AG10803 (cell line): ENCODE results near the gene PROP1.
"Not testable (repeated sequence)": the region's sequence is repeated elsewhere in the genome, so short reads cannot be mapped to it uniquely, and the experiment has no call there.

Experiments used
- DNase-seq: peaks from one replicate; pipeline ENCODE4 v3.0.0; 2010; ENCODE audit warnings: low read depth
- H3K4me3 ChIP-seq: 2 replicates; pipeline ENCODE4 v1.5.1; 2011; ENCODE audit warnings: mild to moderate bottlenecking, low read length, control low read depth
- TF ChIP-seq, protein P1 (sequence below): conservative IDR thresholded peaks from 2 replicates; pipeline ENCODE4 v1.5.1; 2011; ENCODE audit warnings: mild to moderate bottlenecking, low read length, control low read depth, inconsistent platforms

PROP1 gene

DNA sequence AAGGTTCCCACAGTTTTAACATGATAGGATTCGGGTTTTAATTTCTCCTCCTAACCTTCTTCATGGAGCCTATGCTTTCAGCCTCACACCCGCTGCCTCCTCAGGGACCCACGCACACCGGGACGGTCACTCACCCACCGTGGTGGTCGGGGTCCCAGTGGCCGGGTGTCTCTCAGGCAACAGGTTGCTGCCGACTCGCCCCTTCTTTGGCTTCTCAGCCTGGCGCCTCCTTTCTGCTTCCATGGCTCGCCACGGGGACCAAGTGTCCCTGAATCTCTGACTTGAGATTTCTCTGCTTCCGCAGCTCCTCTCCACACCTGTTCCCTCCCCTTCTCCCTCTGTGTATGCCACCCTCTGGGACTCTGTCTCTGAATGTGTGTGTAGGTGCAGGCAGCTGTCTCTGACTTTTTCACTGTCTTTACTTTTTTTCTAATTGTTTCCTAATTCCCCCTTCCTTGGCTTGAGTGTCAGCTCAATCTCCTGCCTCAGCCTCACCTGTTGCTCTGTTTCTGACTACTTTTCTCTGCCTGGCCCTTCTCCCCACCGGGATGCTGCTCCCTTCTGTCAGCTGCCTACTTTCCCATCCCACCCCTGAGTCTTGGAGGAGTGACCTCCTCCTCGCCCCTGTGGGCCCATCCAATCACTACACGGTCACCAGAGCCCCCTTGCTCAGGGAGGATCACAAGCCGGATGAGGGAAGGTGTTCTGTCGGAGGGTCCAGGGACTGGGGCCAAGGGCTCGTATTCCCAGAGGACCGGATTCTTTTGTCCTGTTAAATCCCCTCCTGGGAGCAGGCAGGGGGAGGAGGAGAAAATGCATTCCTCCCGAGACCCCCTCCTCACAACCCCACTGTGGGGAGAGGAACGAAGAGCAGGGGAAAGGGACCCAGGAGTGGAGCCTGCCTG lies at the start of gene PROP1:
PROP1 (minus strand) TSS at position 552 of the 905 bp plus-strand sequence; CDS start at position 243, 309 bp downstream.
- DNase-seq = no peak
- TF ChIP-seq, protein P1, sequence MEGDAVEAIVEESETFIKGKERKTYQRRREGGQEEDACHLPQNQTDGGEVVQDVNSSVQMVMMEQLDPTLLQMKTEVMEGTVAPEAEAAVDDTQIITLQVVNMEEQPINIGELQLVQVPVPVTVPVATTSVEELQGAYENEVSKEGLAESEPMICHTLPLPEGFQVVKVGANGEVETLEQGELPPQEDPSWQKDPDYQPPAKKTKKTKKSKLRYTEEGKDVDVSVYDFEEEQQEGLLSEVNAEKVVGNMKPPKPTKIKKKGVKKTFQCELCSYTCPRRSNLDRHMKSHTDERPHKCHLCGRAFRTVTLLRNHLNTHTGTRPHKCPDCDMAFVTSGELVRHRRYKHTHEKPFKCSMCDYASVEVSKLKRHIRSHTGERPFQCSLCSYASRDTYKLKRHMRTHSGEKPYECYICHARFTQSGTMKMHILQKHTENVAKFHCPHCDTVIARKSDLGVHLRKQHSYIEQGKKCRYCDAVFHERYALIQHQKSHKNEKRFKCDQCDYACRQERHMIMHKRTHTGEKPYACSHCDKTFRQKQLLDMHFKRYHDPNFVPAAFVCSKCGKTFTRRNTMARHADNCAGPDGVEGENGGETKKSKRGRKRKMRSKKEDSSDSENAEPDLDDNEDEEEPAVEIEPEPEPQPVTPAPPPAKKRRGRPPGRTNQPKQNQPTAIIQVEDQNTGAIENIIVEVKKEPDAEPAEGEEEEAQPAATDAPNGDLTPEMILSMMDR = no peak
- no peak within 1 kb of the TSS for H3K4me3 ChIP-seq

DNA sequence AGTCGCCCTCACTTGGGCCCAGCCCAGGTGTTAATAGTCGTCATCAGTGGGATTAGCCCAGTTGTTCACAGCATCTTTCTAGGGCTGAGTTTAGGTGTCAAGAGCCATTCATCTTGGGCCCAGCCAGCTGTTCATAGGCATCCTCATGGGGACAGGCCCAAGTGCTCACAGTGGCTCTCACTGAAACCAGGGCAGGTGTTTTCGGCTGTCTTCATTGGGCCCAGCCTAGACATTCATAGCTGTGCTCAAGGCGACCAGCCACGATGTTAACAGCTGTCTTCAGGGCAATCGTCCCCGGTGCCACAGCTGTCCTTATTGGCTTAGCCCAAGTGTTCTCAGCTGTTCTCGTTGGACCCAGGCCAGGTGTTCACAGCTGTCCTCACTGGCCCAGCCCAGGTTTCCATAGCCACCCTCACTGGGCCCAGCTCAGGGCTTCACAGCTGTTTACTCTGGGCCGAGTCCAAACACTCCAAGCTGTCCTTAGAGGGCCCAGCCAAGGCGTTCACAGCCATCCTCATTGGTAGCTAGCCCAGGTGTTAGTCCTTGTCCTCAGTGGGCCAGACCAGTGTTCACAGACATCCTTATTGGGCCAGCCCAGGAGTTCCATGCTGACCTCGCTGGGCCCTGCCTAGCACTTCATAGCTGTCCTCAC lies 23.5 kb upstream of the PROP1 start:
- not testable (repeated sequence) for DNase-seq, H3K4me3 ChIP-seq

DNA sequence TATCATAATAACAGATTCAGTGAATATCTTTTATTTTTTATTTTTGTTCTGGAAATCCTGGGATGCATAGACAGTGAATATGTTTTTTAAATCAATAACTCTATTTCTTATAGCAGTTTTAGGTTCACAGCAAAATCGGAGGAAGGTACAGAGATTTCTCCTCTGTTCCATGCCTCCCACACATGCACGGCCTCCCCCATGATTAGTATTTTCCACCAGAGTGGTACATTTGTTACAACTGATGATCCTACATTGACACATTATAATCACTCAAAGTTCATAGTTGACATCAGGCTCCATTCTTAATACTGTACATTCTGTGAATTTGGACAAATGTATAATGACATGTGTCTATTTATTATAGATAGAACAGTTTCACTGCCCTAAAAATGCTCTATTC lies 16.7 kb upstream of the PROP1 start:
- not testable (repeated sequence) for H3K4me3 ChIP-seq

GRCh38 chr5:178011816-178012554 lies 15.9 kb upstream of the PROP1 start:
- not testable (repeated sequence) for DNase-seq, H3K4me3 ChIP-seq

More for the DNA sequence above, 16.7 kb upstream of the PROP1 start:
- not testable (repeated sequence) for DNase-seq

- DNase-seq, H3K4me3 ChIP-seq: not testable (repeated sequence)
Measured at GRCh38 chr5:178007272-178007671, 11.2 kb upstream of the PROP1 start.

DNA sequence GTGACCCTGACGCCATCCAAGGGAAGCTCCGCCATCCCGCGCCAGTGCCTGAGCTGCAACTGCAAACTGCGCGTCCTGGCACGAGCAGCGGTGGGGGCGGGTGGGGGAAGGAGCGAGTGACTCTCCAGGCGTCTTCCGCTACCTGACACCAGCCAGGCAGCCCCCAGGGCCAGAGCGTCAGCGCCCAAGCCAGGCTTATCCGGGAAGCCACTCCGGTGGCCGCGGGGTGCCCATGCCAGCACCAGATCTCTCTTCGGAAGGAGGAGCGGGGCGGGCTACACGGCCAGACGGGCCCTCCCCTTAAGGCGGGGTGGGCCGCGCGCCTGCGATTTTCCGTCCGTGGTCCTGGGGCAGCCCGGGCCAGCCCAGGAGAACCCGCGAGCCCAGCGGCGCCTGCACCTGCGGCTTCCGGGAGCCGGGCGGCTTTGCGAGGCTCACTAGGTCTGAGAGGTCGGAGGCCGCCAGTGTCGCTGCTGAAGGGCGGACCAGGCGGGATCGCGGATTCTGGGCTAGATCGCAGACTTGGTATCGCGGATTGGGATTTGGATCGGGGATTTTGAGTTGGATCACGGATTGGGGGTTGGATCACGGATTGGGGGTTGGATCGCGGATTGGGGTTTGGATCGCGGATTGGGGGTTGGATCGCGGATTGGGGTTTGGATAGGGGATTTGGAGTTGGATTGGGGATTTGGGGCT lies 10.6 kb upstream of the PROP1 start:
- DNase-seq, H3K4me3 ChIP-seq: not testable (repeated sequence)

DNA sequence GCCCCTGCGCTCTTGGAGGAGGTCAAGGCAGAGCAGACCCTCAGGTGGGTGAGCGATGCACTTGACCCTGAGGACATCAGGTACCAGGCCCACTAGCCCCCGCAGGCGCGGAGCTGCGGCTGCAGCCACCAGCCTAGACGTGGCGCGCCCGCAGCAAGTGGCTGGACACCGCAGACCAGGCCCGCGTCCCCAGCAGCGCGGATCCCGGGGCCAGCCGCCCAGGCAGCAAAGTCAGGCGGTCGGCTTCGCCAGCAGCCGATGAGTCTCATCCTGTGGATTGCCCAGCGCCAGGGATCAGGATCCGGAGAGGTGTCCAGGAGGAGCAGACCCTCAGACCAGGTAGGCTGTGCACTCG lies 10.1 kb upstream of the PROP1 start:
- H3K4me3 ChIP-seq, DNase-seq: not testable (repeated sequence)

DNA sequence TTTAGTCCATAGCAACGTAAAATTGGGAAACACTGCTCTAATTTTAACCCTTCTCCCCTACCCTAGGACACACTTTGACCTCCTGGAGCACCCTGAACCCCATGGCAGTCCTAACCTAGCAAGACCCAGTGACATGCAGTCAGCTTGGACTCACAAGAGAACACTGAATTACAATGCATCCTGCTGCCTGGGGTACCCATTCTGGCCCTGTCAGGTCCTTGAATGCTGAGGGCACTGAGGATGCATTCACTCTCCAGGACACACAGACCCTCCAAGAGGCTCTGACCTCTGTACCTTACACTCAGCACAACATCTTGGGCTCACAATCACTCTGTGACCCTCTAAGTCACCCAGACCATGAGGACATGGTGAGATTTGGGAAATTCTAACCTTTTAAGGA lies 1.8 kb upstream of the PROP1 start:
- no peak overlapping the region for H3K4me3 ChIP-seq
- DNase-seq = no peak
- TF ChIP-seq, protein P1 = no peak

GRCh38 chr5:177997319-177997670 lies 1.3 kb upstream of the PROP1 start:
- no peak for DNase-seq
- TF ChIP-seq, protein P1 = no peak
- no peak overlapping the region for H3K4me3 ChIP-seq
